GM21515 (cell line): ENCODE results near the gene KDM7A.

Source experiments
- ATAC-seq: cut with Tn5 transposase; IDR thresholded peaks from one replicate; pipeline ENCODE4 v1.9.1; 2021; ENCODE audit not compliant: unreplicated experiment

Gene KDM7A

DNA sequence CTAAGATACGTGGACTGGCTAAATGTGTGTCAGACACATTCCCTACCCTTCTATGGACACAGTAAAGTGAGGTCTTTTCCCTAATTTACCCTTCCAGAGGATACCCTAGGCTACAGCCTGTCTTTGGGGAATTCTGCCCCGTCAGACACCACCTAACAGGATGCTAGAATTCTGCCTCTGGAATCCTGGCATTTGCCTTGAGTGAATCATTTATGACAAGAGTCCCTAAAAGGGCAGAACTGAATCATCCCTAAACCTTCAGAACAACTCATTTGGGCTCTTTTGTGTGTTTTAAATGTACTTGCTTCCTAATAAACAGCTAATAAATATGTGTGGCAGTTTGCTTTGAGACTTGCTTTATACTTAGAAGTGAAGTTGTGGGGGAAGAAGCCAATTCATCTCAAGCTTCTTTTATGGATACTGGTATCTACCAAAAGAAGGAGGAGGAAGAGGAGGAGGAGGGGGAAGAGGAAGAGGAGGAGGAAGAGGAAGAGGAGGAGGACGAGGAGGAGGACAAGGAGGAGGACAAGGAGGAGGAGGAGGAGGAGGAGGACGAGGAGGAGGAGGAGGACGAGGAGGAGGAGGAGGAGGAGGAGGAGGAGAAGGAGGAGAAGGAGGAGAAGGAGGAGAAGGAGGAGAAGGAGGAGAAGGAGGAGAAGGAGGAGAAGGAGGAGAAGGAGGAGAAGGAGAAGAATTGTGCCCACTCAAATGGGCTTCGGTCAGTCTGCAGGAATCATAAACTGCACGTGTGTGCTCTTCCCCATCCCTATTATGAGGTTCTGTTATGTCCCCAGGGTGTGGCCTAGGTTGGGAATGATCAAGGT lies 141.2 kb downstream of the KDM7A start:
- ATAC-seq: no peak
